ENCODE results near the gene MAPK6. TPM values are rescaled to one million over a fixed set of nuclear protein-coding genes. Genes with fewer than 3 reads are reported as not detected.

The MAPK6 gene
- polyA plus RNA-seq, 1 donor (not counting 4 experiments of a cell fraction or from before 2014, with no cell fraction given) = 103 TPM

DNA sequence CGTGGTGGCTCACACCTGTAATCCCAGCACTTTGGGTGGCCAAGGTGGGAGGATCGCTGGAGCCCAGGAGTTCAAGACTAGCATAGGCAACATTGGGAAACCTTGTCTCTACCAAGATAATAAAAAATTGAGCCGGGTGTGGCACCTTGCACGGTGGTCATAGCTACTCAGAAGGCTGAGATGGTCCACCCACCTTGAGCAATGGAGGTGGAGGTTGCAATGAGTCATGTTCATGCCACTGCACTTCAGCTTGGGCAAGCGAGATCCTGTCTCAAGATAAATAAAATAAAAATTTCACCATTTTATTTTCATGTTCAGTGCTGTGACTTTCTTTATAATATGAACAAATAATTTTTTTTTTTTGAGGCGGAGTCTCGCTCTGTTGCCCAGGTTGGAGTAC lies 12.5 kb downstream of the MAPK6 start:
- FAIRE-seq (no peak), DNase-seq (ENCODE audit: low read depth, low spot score) (no peak)
- peaks cover 100% of the 10 kb centered on the region for H3K79me2 ChIP-seq (ENCODE audit: control insufficient read depth, insufficient read depth, low read length)
- no peak overlapping the region for H2AFZ ChIP-seq (ENCODE audit: control insufficient read depth, low read length)
- no peak overlapping the region for H3K4me3 ChIP-seq (ENCODE audit: control insufficient read depth in 2 of 3, extremely low read depth in 1 of 3, insufficient read depth in 2 of 3, low read depth in 1 of 3, low read length in 3 of 3)
- dilution Hi-C loops (cut with MboI; ENCODE audit: extremely low pct_ligation_motif_present, low sequenced_read_pairs) = no loop called here
- peaks cover 7% of the 10 kb centered on the region for H4K20me1 ChIP-seq (ENCODE audit: control insufficient read depth, extremely low read depth, insufficient read depth, low read length)
- peaks cover 2% of the 10 kb centered on the region for H3K9me1 ChIP-seq (ENCODE audit: control insufficient read depth, extremely low read depth, insufficient read depth, low read length)
- H3K36me3 ChIP-seq (ENCODE audit: control insufficient read depth in 2 of 2, extremely low read depth in 1 of 2, insufficient read depth in 2 of 2, low read length in 2 of 2) = peaks cover 6 to 37% of the 10 kb centered on the region in 2 experiments
- H3K27ac ChIP-seq (ENCODE audit: control insufficient read depth, insufficient read depth, low read length) = peak overlapping the region; percentile 50
- no peaks in the 10 kb centered on the region for H3K27me3 ChIP-seq (ENCODE audit: control insufficient read depth, extremely low read depth, insufficient read depth, low read length)
- no peak for TF ChIP-seq EZH2 (IDR thresholded peaks at IDR 0.05; ENCODE audit: low read length)
- TF ChIP-seq, protein P1, sequence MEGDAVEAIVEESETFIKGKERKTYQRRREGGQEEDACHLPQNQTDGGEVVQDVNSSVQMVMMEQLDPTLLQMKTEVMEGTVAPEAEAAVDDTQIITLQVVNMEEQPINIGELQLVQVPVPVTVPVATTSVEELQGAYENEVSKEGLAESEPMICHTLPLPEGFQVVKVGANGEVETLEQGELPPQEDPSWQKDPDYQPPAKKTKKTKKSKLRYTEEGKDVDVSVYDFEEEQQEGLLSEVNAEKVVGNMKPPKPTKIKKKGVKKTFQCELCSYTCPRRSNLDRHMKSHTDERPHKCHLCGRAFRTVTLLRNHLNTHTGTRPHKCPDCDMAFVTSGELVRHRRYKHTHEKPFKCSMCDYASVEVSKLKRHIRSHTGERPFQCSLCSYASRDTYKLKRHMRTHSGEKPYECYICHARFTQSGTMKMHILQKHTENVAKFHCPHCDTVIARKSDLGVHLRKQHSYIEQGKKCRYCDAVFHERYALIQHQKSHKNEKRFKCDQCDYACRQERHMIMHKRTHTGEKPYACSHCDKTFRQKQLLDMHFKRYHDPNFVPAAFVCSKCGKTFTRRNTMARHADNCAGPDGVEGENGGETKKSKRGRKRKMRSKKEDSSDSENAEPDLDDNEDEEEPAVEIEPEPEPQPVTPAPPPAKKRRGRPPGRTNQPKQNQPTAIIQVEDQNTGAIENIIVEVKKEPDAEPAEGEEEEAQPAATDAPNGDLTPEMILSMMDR (optimal IDR thresholded peaks at IDR 0.05 in 1 of 3, IDR thresholded peaks at IDR 0.05 in 1 of 3, conservative IDR thresholded peaks at IDR 0.05 in 1 of 3; ENCODE audit: extremely low read depth in 1 of 3, insufficient read depth in 2 of 3, low read length in 3 of 3) = no peak
- peaks cover 14% of the 10 kb centered on the region for H3K4me1 ChIP-seq (ENCODE audit: control insufficient read depth, extremely low read depth, insufficient read depth, low read length)
- no peak overlapping the region for H3K9ac ChIP-seq (ENCODE audit: control insufficient read depth, extremely low read depth, insufficient read depth, low read length)
- no peaks in the 10 kb centered on the region for H3K9me3 ChIP-seq (ENCODE audit: control insufficient read depth, low read depth, low read length)
- H3K4me2 ChIP-seq (ENCODE audit: control insufficient read depth, extremely low read depth, insufficient read depth, low read depth, low read length) = peak overlapping the region; percentile 49

DNA sequence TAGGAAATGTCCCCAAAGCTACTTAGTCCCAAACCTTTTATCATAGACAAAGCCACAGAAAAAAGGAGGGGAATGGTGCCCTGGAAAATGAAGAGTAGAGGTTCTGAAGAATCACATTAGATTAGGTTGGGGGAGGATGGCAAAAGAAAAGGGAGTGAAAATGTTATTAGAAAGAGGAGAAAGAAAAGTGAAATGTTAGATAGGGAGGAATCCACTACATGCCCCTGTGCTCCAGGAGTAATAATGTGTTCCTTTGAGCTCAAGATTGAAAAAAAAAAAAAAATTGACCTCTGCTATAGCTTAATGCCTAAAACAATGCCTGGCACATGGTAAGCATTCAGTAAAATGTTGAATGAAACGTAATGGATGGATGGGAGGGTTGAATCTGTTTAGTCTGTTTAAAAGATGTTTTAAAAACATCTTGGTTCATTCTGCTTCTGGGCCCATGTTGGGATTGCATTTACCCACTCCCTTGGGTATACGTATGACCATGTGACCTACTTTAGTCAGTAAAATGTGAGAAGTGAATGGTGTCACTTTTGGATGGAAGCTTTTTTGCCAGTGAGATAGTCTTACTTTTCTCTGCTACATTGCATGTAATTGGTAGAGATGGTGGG lies 19.0 kb downstream of the MAPK6 start:
- Histone ChIP-seq H3K4me3 (ENCODE audit: control insufficient read depth in 2 of 3, extremely low read depth in 1 of 3, insufficient read depth in 2 of 3, low read depth in 1 of 3, low read length in 3 of 3) (no peak overlapping the region), H3K4me2 (ENCODE audit: control insufficient read depth, extremely low read depth, insufficient read depth, low read depth, low read length) (no peak overlapping the region), H3K36me3 (ENCODE audit: control insufficient read depth in 2 of 2, extremely low read depth in 1 of 2, insufficient read depth in 2 of 2, low read length in 2 of 2) (peaks cover 6 to 20% of the 10 kb centered on the region in 2 experiments), H3K9ac (ENCODE audit: control insufficient read depth, extremely low read depth, insufficient read depth, low read length) (no peak overlapping the region), H3K9me1 (ENCODE audit: control insufficient read depth, extremely low read depth, insufficient read depth, low read length) (peaks cover 5% of the 10 kb centered on the region), H3K27me3 (ENCODE audit: control insufficient read depth, extremely low read depth, insufficient read depth, low read length) (no peaks in the 10 kb centered on the region), H3K79me2 (ENCODE audit: control insufficient read depth, insufficient read depth, low read length) (peaks cover 100% of the 10 kb centered on the region), H2AFZ (ENCODE audit: control insufficient read depth, low read length) (no peak overlapping the region), H3K27ac (ENCODE audit: control insufficient read depth, insufficient read depth, low read length) (no peak overlapping the region), H4K20me1 (ENCODE audit: control insufficient read depth, extremely low read depth, insufficient read depth, low read length) (peaks cover 19% of the 10 kb centered on the region), H3K9me3 (ENCODE audit: control insufficient read depth, low read depth, low read length) (no peaks in the 10 kb centered on the region), H3K4me1 (ENCODE audit: control insufficient read depth, extremely low read depth, insufficient read depth, low read length) (peaks cover 7% of the 10 kb centered on the region)
- dilution Hi-C loops (cut with MboI; ENCODE audit: extremely low pct_ligation_motif_present, low sequenced_read_pairs) = no loop called here
- FAIRE-seq (no peak), DNase-seq (ENCODE audit: low read depth, low spot score) (no peak)
- TF ChIP-seq EZH2 (IDR thresholded peaks at IDR 0.05; ENCODE audit: low read length) = no peak
- TF ChIP-seq, protein P1 (optimal IDR thresholded peaks at IDR 0.05 in 1 of 3, IDR thresholded peaks at IDR 0.05 in 1 of 3, conservative IDR thresholded peaks at IDR 0.05 in 1 of 3; ENCODE audit: extremely low read depth in 1 of 3, insufficient read depth in 2 of 3, low read length in 3 of 3) = no peak
